HG03066 (cell line): ENCODE results near the gene BPIFB1.

Experiments
- ATAC-seq: cut with Tn5 transposase; IDR thresholded peaks from one replicate; pipeline ENCODE4 v1.9.1; 2021; ENCODE audit warnings: low read depth; ENCODE audit not compliant: unreplicated experiment

BPIFB1 gene, protein sequence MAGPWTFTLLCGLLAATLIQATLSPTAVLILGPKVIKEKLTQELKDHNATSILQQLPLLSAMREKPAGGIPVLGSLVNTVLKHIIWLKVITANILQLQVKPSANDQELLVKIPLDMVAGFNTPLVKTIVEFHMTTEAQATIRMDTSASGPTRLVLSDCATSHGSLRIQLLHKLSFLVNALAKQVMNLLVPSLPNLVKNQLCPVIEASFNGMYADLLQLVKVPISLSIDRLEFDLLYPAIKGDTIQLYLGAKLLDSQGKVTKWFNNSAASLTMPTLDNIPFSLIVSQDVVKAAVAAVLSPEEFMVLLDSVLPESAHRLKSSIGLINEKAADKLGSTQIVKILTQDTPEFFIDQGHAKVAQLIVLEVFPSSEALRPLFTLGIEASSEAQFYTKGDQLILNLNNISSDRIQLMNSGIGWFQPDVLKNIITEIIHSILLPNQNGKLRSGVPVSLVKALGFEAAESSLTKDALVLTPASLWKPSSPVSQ

GRCh38 chr20:33282991-33283555 lies at the start of gene BPIFB1:
Gene BPIFB1, plus strand, starts transcription at chr20:33283214. Its CDS starts 2,860 bp downstream, at chr20:33286074.
- ATAC-seq, result no peak

GRCh38 chr20:33234050-33234449 lies 49.0 kb upstream of the BPIFB1 start:
- no peak for ATAC-seq

- ATAC-seq, result no peak
These were observed 47.3 kb upstream of the BPIFB1 start, which contains the start of gene BPIFA1 for GRCh38 chr20:33235696-33236095. Gene BPIFA1, plus strand, starts transcription at chr20:33235996. Its CDS starts 1,716 bp downstream, at chr20:33237712.

DNA sequence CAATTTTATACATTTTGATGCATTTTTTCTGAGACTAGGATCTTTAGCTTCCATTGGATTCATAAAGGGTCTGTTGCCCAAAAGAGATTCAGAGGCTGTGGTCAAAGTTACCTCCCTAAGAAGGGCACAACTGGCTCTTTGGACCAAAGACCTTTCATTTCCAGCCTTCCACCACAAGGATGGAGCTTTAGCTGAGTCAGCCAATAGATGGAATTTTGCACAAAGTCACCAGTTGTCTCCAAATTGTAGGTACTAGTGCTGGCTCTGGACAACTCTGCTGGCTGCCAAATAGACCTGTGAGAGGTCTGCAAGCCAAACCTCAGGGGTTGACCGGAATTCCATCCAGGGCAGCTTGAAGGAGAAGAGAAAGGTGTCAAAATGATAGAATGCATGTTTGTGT lies 46.7 kb upstream of the BPIFB1 start:
- no peak for ATAC-seq

- ATAC-seq, result no peak
These were observed 45.0 kb upstream of the BPIFB1 start for GRCh38 chr20:33237989-33238388.

DNA sequence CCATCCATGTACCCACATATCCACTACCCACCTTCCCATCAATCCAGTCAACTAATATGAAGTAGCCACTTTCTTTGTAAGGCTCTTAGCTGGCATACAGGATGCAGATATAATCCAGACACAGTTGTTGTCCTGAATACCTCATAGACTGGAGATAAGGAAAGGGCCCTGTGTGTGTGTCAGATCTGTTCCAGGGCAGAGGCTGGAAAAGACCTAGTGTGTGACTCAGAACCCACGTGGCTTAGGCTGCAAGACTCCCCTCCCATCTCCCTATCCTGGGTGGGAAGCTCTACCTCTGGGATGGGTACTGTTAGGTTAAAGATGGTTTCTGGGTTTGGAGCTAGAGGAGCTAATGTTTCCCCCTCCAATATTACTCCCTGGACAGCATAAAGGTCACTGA lies 43.6 kb upstream of the BPIFB1 start:
- no peak for ATAC-seq

DNA sequence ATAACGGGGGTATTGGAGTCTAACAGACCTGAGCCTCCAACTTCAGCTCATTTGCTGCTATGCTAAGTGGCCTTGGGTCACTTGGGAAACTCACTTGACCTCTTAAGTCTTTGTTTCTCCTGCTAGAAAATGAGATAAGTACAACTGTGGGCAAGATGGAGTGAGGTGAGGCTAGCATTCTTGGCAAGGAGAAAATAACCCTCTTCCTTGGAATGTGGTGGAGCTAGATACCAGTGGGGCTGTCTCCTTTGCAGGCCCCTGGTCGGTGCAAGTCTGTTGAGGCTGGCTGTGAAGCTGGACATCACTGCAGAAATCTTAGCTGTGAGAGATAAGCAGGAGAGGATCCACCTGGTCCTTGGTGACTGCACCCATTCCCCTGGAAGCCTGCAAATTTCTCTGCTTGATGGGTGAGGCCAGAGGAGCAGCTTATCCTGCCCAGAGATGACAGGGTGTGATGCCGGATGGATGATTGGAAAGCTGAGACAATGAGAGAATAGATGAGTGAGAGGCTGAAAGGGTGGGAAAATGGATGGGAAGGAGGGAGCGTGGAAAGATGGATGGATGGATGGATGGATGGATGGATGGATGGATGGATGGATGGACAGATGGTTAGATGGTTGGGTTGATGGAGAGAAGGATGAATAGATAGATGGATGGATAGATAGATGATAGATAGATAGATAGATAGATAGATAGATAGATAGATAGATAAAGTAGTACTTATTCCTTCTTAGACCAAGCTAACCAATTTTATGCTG lies 42.9 kb upstream of the BPIFB1 start:
- ATAC-seq, result no peak

- no peak for ATAC-seq
These were observed 42.1 kb upstream of the BPIFB1 start for GRCh38 chr20:33240923-33241322.

- no peak for ATAC-seq
These were observed 40.5 kb upstream of the BPIFB1 start for GRCh38 chr20:33242319-33243100.

GRCh38 chr20:33246077-33246476 lies 36.9 kb upstream of the BPIFB1 start:
- no peak for ATAC-seq

GRCh38 chr20:33249456-33249855 lies 33.6 kb upstream of the BPIFB1 start:
- ATAC-seq, result no peak

DNA sequence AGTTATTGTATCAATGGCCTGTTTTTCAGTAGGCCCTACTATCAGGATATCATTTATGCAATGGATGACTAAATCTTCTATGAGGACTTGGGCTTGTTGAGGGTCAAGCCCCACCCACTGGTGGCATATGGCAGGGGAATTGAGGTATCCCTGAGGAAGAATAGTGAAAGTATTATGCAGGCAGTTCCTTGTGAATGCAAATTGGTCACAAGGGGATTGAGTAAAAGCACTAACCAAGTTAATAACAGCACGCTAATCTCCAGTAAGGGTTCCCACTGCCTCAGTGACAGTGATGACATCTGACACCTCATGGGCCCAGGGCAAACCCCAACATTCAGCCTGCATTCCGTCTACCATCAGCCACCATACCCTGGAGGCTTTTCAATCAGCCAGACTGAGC lies 32.3 kb upstream of the BPIFB1 start:
- no peak for ATAC-seq

DNA sequence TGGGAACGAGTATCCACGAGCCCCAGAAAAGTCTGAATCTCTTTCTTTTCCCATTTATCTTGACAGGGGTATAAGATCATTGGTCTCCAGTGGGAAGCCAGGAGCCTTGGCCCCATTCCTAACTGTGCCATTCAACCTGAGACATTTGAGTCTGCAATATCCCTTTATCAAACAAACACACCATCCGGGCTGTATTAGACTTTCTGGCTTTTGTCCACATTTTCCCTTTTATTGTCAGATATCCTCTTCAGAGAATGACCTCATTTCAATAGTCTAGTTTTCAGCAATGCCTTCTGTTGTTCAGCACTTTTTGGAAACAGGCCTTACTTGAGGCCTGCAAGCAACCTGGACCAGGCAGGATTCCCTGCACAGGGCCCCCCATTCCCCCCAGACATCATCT lies 31.5 kb upstream of the BPIFB1 start:
- ATAC-seq, result no peak

DNA sequence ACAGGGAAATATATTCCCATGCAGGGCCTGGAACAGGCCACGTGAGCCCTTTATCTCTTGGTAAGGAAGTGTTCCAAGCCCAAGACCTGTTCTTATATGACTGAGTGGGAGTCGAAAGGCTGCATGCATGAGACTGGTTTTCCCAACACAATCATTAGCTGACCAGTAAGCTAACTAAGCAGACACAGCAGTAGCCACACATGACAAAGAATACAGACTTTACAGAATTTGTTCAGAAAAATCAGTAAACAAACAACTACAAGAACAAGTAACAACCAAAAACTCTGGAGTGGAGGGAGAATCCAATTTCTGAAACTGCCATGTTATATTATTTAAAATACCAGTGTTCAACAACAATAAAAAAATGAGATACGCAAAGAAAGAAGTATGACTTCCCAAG lies 30.6 kb upstream of the BPIFB1 start:
- no peak for ATAC-seq

DNA sequence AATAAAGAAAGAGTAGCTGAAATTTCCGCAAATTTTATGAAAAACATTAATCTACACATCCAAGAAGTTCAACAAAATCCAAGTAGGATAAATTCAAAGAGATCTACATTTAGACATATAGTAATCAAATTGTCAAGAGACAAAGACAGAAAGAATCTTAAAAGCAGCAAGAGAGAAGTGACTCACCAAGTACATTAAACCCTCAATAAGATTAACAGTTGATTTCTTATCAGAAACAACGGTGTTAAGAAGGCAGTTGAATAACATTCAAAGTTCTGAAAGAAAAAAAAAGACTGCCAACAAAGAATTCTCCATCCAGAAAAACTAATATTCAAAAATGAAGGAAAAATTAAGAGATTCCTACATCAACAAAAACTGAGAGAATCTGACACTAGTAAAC lies 28.0 kb upstream of the BPIFB1 start:
- no peak for ATAC-seq

- ATAC-seq, result no peak
These were observed 25.8 kb upstream of the BPIFB1 start for GRCh38 chr20:33257237-33257636.

DNA sequence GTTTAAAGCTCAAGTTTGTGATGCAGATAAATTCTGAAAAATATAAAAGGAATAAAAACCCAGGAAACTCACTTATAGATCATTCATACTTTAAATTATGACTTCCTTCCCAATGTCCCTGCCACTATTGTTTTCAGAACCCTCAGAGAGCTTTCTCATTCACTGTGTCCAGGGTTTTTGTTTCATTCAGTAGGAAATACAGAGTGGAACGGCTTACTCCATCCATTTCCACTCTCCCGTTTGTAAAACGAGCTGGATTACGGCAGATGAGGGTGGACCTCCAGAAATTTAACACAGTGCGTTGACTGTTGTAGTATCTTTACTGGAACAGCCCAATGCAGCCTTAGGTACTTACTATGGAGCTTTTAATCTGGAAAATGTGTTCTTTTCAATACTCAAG lies 23.6 kb upstream of the BPIFB1 start:
- ATAC-seq, result no peak

GRCh38 chr20:33261465-33261864 lies 21.5 kb upstream of the BPIFB1 start:
- no peak for ATAC-seq

DNA sequence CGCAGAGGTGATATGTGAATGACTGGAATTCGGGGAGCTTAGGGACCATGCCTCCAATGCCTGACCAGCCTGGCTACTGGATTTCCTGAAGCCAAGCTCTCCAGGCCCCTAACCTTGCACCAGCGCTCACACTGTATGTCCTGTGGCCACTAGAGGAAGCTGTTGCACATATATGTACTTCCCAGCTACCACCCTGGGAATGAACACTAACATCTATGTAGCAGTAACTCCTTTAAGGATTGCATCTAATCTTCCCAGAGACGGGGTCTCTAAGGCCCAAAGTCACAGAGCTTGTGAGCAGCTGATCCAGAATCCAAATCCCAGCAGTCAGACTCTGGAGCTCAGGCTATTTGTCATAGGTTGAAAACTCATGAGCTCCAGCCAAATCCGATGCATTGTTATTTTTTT lies 20.4 kb upstream of the BPIFB1 start:
- ATAC-seq, result no peak

DNA sequence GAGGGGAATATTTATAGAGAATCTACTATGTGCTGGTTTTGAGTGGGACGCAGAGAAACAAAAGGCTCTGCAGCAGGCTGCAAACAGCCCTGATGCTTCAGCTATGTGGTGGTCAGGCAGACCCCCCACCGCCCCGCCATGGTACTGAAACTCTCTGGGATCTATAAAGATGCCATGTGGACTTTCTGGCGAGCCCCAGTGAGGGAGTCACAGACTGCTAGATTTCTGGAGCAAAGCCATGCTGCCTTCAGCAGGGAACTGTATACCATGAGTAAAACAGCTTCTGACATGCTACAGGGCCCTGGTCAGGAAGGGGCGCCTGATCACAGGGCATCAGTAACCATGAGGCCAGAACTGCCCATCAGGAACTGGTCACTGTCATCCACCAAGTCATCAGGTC lies 19.2 kb upstream of the BPIFB1 start:
- ATAC-seq, result no peak

DNA sequence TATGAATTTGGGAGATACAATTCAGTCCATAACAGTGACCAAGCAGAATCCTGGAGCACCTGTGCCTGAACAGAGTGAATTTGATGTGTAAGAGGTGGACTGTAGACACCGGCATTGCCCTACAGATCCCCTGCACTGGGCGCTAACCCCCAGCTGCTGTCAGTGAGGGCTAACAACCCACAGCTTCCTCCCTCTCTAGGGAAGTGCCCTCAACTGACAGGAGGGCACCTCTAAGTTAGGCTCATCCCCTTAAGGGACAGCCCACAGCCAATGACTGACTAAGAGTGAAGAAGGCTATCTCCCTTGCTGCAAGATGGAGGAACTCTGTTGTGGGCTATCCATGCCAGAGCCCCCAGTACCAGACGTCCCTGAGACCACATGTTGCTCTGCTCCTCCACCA lies 15.3 kb upstream of the BPIFB1 start:
- no peak for ATAC-seq
